NCI-H226 (cell line): ENCODE measurements around the gene RHOB.
"Not testable (repeated sequence)": the region's sequence is repeated elsewhere in the genome, so short reads cannot be mapped to it uniquely, and the experiment has no call there.

ENCODE experiments used
- DNase-seq: peaks from one replicate; pipeline ENCODE4 v3.0.0-alpha.2; 2015

The RHOB gene

DNA sequence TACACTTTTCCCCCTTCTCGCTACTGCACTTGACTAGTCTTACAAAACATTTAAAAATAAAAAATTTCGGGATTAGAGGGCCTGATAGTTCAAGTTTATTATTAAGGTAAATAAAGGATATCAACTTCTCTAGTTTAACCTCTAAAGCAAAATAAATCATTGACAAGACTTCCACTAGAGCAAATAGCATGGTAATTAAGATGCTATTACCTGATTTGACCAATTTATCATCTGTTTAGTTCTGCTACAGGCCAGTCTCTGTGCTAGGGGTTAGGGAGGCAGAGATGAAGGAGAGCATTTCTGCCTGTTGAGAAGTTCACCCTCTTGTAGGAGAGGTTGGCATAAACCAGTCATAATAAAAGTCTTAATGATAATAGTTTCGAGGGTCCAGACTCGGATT is 34.0 kb downstream of the RHOB start:
- no peak for DNase-seq

DNA sequence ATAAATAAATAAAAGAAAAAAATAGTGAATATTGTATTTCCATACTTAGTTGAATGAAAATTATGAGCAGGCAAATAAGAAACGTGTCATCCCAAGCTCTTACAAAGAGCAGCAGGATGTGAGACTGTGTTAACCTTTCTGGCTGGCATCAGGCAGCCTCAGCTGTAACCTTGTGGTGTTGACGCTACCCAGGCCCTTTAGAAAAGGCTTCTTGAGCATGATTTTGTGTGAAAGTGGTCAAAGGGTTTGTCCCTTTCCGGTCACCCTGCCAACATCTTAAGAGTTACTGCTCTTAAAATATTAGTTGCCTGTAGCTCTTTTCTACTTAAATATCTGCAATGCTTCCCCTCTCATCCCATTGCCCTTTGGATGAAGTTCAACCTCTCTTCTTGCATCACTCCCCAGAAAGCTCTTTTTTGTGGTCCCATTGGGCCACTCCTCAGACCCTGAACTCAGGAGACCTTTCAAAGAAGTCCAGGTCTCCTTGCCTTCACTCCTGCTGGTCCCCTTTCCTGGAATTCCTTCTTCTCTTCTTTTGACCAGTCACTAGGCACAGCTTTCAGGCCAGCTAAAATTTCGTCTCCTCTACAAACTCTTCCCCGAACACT is 35.0 kb downstream of the RHOB start:
- no peak for DNase-seq

DNA sequence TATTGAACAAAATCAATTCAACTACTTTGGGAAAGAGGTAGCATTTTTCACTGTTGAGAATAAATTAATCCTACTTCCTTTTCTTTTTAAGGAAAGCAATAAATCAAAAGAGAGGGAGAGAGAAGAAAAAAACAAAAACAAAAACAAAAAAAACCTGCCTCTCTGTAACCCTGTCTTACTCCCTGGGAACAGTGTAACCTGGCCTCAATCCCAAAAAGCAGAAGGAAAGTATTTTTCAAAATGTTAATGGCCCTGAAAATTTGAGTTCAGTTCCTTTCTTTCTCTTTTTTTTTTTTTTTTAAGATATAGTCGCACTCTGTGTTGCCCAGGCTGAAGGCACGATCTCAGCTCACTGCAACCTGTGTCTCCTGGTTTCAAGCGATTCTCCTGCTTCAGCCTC is 35.9 kb downstream of the RHOB start:
- no peak for DNase-seq

DNA sequence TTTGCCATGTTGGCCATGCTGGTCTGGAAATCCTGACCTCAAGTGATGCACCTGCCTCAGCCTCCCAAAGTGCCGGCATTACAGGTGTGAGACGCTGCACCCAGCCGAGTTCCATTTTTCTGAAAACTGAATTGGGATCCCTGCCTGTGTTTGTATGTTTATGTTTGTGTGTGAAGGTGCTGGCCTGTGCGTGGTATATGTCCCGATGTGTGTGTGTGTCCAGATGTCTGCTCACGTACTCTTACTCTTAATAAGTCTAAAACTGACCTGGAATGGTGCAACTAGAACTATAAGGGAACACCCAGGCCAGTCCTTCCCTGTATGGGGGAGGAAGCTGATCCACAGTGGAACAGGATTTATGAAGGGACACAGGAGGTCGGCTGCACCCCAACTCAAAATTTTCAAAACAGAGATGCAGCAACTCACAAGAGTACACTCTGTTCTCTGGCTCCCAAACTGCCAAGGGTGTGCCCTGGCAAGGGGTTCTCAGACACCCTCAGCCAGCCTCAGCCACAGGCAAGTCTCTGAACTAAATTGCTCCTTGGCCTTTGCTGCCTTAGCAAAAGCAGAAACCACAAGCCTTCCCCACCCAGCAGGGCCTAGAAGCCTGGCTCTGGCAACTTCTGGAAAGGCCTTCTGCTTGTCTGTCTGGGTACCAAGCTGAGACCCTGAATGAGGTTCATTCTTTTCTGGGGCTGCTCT is 36.5 kb downstream of the RHOB start:
- no peak for DNase-seq

DNA sequence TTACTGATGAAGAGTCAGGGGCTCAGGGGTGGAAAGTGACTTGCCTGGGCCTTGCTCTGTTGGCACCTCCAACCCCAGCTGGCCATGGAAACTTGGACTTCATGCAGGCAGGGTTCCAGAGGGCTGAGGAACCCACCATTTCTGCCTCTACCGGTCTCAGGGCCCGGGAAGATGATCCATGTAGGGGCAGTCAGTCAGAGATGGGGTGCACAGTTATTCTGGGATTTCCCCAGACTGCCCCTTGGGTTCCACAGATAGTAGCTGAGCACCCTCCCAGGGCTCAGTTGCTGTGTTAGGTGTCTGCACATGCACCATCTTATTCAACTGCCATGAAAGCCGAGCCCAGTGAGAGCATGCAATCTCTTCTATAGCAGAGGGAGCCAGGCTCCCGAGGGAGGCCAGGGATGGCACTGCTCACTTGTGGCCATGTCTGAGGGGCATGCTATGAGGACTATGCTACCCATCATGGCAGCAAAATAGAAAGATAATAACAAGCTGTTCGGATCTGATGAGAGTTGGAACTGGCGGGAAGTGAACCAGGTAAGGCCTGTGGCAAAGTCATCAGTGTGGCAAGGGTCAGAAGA is 37.3 kb downstream of the RHOB start:
- no peak for DNase-seq

DNA sequence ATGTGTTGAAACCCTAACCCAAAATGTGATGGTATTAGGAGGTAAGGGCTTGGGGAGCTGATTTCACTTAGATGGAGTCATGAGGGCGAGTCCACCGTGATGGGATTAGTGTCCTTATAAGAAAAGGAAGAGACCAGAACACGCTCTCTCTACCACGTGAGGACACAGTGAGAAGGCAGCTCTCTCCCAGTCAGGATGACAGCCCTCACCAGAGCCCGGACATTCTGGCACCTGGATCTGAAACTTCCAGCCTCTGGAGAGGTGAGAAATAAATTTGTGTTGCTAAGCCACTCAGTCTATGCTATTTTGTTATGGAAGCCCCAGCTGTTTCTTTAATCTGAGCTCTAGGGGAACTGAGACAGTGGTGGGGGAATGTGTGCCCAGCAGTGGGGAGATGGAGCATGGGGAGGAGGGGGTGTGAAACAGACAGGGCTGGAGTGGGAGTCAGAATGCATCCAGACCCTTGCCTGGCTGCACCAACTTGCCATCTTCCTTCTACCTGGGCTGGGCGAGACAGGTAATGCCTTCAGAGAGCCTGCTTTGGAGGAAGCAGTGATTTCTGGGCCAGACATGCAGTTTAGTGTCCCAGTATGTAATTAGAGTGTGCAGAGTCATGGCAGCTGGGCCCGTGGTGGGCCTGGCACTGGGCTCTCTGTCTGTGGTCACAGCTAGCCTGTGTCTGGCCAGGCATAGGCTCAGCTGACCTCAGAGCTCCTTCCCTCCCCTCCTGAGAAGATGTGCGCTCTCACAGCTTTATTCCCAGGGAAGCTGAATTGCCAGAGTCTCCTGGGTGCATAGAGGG is 38.1 kb downstream of the RHOB start:
- DNase-seq = no peak

DNA sequence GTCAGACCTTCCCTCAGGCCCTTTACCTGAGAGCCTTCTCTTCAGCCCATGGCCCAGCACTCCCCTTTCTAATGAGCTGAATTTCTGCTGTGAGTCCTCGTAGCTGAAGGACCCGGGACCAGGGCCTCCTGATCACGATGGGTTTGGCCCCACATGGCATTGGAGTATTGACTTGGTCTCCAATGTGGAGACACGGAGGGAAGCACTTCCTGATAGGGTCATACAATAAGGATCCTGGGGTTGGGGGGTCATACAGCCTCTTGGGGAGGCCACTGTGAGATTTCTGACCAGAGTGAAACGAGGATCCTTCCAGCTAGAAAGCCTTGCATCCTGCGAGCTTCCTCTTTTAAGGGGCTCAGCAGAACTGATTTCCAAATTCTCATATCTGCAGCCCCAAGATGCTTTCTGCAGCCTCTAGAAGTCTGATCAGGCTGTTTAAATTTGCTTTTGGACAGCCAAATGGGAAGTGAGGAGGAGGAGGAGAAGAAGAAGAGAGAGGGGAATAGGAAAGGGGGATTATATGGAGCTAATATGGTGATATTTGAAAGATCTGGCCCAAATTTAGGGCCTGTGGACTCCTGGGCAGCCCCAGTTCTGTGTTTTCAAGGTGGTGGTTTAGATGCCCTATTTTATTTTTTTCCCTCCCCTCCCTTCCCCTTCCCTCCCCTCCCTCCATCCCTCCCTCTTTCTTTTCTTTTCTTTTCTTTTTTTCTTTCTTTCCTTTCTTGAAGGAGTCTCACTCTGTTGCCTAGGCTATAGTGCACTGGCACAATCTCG is 38.9 kb downstream of the RHOB start:
- DNase-seq = no peak

DNA sequence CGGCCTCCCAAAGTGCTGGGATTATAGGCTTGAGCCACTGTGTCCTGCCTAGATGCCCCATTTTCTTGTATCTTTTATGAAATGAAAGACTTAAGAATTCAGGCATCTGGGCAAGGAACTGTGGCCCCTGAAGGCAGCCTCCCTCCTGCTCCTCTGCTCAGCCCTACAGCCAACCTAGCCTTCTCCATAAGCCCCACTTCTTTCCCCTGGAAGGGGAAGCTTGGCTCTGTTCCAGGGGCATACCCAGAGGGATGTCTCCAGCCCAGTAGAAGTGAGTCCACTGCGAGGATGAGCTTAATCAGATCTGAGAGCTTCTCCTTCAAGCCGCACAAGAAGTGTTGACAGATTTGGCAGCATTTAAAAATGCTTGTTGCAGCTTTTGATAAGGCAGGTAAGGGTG is 39.7 kb downstream of the RHOB start:
- no peak for DNase-seq

DNA sequence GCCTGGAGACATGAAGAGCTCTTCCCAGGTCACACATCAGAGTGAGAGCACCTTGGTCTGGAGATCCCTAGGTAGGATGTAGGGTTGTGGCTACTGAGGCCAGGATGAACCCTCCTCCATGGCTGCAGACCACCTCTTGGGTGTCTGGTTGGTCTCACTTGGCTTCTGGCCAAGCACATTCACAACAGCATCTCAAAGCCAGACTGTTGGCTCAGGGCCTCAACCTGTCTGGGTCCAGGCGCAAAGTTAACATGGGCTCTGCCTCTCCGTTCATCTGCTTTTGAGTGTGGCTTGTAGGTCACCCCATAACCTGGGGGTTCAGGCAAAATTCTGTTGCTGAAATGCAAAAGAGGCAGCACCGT is 40.1 kb downstream of the RHOB start:
- no peak for DNase-seq

DNA sequence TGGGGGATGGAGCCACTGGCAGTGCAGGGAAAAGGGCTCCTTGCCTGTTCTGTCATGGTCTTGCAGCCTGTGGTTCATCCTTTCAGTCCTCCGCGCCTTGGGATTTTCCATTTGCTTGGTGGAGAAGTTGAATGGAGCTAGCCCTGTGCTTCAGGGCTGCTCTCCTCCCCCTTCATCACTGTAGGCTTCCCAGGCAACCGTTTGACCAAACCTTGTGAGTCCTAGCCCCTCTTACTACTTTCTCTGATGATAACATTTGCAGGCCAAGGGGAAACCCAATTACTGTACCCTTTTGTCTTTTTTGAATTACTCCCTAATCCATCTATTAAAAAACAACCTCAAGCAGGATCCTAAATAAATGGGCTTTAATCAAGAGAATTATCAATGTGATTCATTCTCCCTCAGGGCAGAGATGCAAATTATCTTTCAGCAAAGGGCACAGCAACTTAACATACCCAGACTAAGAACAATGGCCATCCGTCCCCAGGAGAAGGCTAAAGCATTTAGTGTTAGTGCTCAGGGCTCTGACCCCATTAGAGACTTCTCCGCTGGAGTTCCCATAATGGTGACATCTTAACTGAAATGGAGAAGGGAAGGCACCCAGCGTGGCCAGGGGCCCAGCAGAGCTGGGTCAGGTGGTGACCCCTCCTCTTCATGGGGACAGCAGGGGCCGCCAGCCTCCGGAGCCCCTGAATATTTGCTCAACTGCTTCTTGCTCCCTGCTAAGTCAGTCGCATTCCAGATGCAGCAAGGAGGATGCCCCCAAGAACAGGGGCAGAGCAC is 40.7 kb downstream of the RHOB start:
- no peak for DNase-seq

DNA sequence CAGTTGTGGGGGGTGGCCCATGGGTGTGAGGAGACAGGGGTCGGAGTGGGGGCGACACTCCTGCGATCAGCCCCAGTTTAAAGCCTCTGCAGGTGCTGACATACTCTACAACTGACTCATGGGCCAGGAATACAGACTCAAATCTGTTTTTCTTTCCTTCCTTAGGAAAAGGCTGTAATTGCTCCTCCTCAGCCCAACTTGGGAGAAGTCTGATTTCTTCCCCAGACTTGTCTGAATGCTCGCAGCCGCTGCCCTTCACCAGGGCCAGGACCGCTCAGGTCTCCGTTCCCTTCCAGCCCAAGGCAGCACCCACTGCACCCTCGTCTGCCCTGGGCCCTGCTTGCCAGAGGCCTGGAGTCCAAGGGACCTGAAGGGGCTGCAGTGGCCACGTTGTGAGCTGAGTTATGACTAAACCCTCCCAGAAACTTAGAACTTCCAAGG is 41.3 kb downstream of the RHOB start:
- DNase-seq = no peak

DNA sequence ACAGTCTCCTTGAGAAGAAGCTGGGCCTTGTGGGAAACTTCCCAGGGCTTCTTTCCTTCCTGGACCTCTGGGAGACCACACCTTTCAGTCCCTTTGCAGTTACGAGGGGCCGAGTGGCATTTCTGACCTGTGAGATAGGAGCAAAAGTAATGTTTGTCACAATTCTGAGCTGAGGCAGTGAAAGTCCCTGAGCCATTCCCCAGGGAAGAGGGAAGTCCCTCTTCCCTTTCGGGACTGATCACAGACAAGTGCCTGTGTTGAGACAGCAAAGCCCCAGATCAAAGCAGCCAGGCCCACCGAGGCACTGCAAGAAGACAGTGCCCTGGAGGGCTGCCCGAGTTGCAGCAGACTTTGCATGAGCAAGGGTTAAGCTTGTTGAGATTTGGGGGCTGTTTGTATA is 41.9 kb downstream of the RHOB start:
- no peak for DNase-seq

DNA sequence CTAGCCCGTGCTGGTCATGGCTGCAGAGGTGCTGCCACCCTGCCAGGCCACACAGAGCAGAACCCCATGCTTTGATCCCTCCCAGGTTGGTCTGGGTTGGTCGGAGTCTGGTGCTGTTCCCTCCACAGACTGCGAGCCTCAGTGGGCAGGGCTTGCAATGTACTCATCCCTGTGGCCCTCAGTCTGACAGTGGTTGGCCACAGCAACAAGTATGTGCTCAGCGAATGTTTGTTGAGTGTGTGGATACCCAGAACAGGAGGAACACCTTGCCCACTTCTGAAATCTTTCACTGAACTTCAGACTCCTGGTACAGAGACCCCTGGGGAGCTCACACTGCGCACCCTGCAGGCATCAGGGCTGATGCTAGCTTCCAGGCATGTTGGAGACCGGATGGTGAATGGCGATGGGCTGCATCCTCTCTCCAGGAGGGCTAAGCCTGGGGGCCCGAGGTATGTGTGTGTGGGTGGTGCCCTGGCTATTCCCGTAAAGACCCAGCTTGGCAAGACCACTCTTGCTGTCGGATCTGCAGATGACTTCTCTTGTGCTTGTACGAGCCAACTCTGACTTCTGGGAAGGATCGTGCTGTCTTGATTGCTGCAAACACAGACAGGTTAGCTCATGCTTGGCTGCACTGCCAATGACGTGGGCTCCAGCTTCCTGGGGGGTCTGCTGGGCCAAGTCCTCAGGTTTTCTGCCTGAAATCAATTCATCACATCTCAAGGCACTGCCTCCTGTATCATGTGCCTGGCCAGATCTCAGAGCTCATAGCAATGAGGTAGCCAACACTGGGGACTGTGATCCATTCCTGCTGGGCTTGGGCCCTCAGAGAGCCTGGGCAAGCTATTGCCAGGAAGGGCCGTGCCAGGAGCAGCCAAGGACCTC is 43.7 kb downstream of the RHOB start:
- no peak for DNase-seq

DNA sequence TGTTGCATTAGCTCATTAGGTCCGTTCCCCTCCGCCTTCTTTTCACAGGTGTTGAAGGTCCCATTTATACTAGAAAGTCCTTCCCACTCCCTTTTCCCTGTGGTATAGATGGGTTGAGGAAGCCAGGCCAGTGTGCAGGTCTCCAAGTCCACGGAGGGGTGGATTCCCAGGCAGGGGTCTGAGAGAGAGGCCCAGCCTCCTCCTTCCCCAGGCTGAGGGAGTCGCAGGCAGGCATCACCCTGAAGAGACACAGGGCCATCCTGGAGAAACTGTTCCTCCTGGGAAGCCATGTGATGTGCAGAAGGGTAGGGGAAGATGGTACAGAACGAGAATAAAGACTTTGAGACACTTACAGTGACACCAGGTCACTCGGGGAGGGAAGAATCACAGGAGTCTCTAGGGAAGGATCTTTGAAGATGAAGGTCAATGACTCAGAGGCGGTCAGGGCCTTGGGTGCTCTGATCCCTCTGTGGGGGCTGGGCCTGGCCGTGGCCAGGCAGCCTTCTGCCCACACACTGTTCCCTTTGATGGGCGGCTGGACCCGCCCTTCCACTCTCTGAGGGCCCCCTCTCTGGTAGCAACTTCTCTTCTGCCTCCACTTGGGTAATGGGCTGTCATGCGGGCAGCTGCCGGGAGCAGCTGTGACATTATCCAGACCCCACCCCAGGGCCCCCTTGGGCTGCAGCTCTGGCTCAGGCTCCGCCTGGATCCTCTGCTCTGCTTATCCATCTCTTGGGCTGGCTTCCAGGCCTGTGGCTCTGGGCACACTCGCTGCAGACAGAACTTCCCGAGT is 45.1 kb downstream of the RHOB start:
- no peak for DNase-seq

DNA sequence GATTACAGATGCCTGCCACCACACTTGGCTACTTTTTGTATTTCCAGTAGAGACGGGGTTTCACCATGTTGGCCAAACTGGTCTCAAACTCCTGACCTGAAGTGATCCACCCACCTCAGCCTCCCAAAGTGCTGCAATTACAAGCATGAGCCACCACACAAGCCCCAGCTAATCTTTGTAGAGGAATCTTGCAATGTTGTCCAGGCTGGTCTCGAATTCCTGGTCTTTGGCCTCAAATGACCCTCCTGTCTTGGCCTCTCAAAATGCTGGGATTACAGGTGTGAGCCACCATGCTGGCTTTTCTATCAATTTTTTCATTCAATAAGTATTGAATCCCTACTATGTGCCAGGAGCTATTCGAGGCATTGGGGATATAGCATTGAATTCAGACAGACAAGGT is 46.2 kb downstream of the RHOB start:
- DNase-seq = not testable (repeated sequence)

DNA sequence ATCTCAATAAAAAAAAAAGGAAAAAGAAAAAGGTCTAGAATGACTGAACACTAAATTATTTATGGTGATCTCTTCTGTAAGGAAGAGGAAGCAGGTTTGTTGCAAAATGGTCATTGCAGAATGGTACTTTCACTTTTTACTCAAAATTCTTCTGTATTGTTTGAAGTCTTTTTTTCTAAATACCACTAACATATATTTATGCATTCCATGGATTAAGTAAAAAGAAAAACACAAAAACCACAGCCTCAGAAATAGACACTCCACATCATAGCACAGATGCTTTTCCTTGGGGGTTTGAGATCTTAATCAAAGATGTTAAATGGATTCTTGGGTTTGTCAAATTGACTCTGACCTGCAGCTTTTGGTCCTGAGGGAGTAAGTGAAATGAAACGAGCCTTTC is 47.4 kb downstream of the RHOB start:
- DNase-seq = no peak

DNA sequence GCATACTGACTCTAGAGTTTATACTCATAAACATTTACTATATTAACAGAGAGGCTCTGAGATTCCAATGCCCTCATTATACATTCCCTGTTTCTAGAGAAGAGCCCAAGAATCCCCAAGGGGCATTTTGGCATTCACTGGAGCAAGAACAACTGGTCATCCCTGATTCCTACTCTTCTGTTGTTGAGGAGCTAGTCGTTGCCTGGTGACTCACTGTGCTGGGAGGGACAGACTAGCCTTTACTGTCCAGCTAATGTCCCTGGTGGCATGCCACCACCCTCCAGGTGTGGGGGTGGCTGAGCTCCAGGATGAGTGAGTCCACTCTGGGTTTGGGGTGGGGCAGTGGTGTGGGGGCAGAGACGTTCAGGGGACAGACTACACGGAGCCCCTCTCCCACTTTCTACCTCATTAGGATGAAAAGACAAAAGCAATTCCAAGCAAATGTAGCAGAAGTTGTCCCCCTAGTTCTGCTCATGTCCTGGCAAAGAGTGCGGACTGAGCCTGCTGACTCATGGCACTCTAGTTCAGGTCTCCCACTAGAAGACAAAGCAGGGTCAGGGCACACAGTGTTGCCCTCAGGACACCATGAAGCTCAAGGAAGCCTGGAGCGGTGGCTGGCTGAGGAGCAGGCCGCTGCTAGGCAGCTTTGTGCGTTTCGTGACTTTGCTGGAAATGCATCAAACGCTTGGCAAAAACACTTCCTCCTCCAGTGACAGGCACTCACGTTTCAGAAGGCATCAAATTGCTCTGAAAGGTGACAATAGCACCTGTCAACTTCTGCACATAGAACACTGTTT is 49.4 kb downstream of the RHOB start:
- no peak for DNase-seq

DNA sequence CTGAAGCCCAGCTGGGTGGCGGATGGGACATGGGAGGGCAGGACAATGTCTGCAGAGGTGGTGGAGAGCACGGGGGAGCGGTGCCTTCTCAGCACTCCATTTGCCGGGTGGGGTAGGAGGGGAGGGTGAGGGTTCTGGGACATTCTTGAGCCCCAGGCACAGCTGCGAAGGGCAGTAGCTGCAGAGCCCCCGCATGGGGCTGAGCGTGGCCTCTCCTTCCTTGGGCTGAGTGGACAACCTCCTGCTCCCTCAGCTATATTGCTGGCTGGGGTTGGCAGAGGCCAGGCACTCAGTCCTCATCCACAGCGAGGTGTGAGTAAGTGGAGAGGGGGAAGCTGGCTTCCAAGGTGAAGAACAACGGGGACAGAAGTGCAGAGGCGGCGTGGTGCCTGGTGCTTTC is 50.1 kb downstream of the RHOB start:
- no peak for DNase-seq
